ENCODE data around the gene RFX7.

- TF ChIP-seq CTCF (IDR thresholded peaks at IDR 0.05; ENCODE audit: low read depth, low read length, poor library complexity, severe bottlenecking) (no peak), EZH2phosphoT487 (IDR thresholded peaks at IDR 0.05; ENCODE audit: borderline replicate concordance, low read length) (no peak)
These were observed 6.9 kb upstream of the RFX7 start for GRCh38 chr15:56250626-56251025.

All from DOHH2 (cell line).